ENCODE data around the gene LGR6.

The LGR6 gene

DNA sequence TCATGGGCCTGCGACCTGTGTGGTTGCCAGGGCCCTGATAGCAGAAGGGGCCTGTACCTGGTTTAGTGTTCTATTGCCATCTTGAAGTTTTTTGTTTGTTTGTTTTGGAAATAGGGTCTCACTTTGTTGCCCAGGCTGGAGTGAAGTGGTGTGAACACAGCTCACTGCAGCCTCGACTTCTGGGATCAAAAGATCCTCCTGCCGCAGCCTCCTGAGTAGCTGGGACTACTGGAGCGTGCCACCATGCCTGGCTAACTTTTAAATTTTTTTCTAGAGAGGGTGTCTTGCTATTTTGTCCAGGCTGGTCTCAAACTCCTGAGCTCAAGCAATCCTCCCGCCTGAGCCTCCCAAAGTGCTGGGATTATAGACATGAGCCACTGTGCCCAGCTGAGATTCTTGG lies 75.2 kb downstream of the LGR6 start:
- no peak for ATAC-seq
- TF ChIP-seq TSHZ2 (CRISPR knock-in tag; IDR thresholded peaks at IDR 0.05), result no peak
- no peak for TF ChIP-seq TOX (CRISPR knock-in tag; IDR thresholded peaks at IDR 0.05; ENCODE audit: borderline replicate concordance)
- TF ChIP-seq ARNTL (CRISPR knock-in tag; IDR thresholded peaks at IDR 0.05; ENCODE audit: borderline replicate concordance, low read depth), result no peak
- TF ChIP-seq ZFP3 (CRISPR knock-in tag; IDR thresholded peaks at IDR 0.05), result no peak
- TF ChIP-seq SNAI2 (CRISPR knock-in tag; IDR thresholded peaks at IDR 0.05), result no peak
- no peak for TF ChIP-seq ISL1 (CRISPR knock-in tag; IDR thresholded peaks at IDR 0.05)
- TF ChIP-seq RARB (CRISPR knock-in tag; IDR thresholded peaks at IDR 0.05), result no peak

- no peak for ATAC-seq
- no peak for TF ChIP-seq ZNF8 (CRISPR knock-in tag; IDR thresholded peaks at IDR 0.05)
- TF ChIP-seq PATZ1 (CRISPR knock-in tag; IDR thresholded peaks at IDR 0.05; ENCODE audit: borderline replicate concordance), result no peak
- no peak for TF ChIP-seq PPARA (CRISPR knock-in tag; IDR thresholded peaks at IDR 0.05; ENCODE audit: borderline replicate concordance)
- TF ChIP-seq ZNF70 (CRISPR knock-in tag; IDR thresholded peaks at IDR 0.05), result no peak
- no peak for TF ChIP-seq ESRRG (CRISPR knock-in tag; IDR thresholded peaks at IDR 0.05)
- no peak for TF ChIP-seq GLIS3 (CRISPR knock-in tag; IDR thresholded peaks at IDR 0.05)
- TF ChIP-seq POU6F1 (CRISPR knock-in tag; IDR thresholded peaks at IDR 0.05; ENCODE audit: borderline replicate concordance, low read depth), result no peak
- no peak for TF ChIP-seq ZFP30 (CRISPR knock-in tag; IDR thresholded peaks at IDR 0.05)
- no peak for TF ChIP-seq ARNTL (CRISPR knock-in tag; IDR thresholded peaks at IDR 0.05; ENCODE audit: borderline replicate concordance, low read depth)
- TF ChIP-seq, protein P1, sequence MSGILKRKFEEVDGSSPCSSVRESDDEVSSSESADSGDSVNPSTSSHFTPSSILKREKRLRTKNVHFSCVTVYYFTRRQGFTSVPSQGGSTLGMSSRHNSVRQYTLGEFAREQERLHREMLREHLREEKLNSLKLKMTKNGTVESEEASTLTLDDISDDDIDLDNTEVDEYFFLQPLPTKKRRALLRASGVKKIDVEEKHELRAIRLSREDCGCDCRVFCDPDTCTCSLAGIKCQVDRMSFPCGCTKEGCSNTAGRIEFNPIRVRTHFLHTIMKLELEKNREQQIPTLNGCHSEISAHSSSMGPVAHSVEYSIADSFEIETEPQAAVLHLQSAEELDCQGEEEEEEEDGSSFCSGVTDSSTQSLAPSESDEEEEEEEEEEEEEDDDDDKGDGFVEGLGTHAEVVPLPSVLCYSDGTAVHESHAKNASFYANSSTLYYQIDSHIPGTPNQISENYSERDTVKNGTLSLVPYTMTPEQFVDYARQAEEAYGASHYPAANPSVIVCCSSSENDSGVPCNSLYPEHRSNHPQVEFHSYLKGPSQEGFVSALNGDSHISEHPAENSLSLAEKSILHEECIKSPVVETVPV (CRISPR knock-in tag; IDR thresholded peaks at IDR 0.05), result no peak
- TF ChIP-seq ZFP3 (CRISPR knock-in tag; IDR thresholded peaks at IDR 0.05), result no peak
- TF ChIP-seq TCF4 (CRISPR knock-in tag; IDR thresholded peaks at IDR 0.05; ENCODE audit: borderline replicate concordance), result no peak
Measured at GRCh38 chr1:202270871-202271326, 77.3 kb downstream of the LGR6 start.

DNA sequence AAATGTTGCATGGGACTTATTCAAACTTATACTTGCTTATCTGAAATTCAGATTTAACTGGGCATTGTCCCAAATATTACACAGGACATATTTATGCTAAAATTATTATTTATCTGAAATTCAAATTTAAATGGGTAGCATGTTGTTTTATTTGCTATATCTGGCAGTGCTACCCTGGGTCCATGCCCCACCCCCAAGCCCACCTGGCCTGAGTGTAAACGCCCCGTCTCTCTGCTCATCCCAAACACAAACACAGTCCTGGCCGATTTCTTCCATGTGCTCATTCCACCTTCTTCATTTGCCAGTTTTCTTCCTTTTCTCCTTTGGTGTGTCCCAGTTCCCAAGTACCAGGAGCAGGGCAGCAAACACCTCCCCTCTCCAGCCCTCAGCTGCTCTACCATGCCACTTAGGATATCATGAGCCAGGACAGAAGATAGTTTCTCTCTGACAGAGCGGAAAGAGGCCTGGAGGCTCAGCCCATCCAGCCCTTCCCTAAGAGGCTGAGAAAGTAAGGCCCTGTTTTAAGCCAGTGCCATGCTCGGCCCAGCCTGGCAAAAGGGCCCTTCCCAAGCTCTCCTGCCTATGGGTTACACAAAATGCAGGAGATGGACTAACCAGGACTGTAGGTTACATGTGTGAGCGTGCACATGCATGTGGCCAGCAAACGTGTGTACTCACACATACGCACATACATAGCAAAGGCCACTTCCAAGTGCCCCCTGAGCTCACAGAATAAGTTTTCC lies 78.7 kb downstream of the LGR6 start:
- ATAC-seq, result no peak
- no peak for TF ChIP-seq ZFP30 (CRISPR knock-in tag; IDR thresholded peaks at IDR 0.05)
- TF ChIP-seq OSR1 (CRISPR knock-in tag; IDR thresholded peaks at IDR 0.05), result no peak
- no peak for TF ChIP-seq CSDC2 (CRISPR knock-in tag; IDR thresholded peaks at IDR 0.05)
- no peak for TF ChIP-seq ZC3H10 (CRISPR knock-in tag; IDR thresholded peaks at IDR 0.05)
- no peak for TF ChIP-seq ESRRG (CRISPR knock-in tag; IDR thresholded peaks at IDR 0.05)
- TF ChIP-seq RARB (CRISPR knock-in tag; IDR thresholded peaks at IDR 0.05), result no peak
- TF ChIP-seq ZFP3 (CRISPR knock-in tag; IDR thresholded peaks at IDR 0.05), result no peak
- no peak for TF ChIP-seq SNAI2 (CRISPR knock-in tag; IDR thresholded peaks at IDR 0.05)
- no peak for TF ChIP-seq ZNF565 (CRISPR knock-in tag; conservative IDR thresholded peaks at IDR 0.05; ENCODE audit: low read depth)
- no peak for TF ChIP-seq CREB5 (CRISPR knock-in tag; IDR thresholded peaks at IDR 0.05; ENCODE audit: low read depth)
- TF ChIP-seq ZNF8 (CRISPR knock-in tag; IDR thresholded peaks at IDR 0.05), result no peak
- TF ChIP-seq ZNF70 (CRISPR knock-in tag; IDR thresholded peaks at IDR 0.05), result no peak
- TF ChIP-seq TCF4 (CRISPR knock-in tag; IDR thresholded peaks at IDR 0.05; ENCODE audit: borderline replicate concordance), result no peak
- TF ChIP-seq PPARA (CRISPR knock-in tag; IDR thresholded peaks at IDR 0.05; ENCODE audit: borderline replicate concordance), result no peak
- TF ChIP-seq ISL1 (CRISPR knock-in tag; IDR thresholded peaks at IDR 0.05), result no peak
- TF ChIP-seq PATZ1 (CRISPR knock-in tag; IDR thresholded peaks at IDR 0.05; ENCODE audit: borderline replicate concordance), result no peak
